Measurements from ENCODE around the gene ZNF316.

DNA sequence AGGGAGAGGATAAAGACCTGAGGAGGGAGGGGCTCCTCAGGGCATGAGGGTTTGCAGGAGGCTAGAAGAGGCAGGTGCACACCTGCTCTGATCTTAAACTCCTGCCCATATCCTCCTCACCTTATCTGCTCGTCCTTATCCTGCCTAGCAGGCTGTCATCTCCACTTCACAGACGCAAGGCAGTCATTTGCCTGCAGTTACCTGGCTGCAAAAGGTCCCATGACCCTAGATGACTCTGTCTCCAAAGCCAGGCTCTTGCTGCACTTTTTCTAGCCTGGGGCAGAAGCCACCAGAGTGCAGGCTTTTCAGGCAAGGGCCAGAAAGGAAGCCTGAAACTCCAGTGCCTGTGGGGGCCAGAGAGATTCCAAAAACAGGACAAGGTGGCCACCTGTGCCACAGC lies 23.4 kb upstream of the ZNF316 start:
- TF ChIP-seq, protein P1, sequence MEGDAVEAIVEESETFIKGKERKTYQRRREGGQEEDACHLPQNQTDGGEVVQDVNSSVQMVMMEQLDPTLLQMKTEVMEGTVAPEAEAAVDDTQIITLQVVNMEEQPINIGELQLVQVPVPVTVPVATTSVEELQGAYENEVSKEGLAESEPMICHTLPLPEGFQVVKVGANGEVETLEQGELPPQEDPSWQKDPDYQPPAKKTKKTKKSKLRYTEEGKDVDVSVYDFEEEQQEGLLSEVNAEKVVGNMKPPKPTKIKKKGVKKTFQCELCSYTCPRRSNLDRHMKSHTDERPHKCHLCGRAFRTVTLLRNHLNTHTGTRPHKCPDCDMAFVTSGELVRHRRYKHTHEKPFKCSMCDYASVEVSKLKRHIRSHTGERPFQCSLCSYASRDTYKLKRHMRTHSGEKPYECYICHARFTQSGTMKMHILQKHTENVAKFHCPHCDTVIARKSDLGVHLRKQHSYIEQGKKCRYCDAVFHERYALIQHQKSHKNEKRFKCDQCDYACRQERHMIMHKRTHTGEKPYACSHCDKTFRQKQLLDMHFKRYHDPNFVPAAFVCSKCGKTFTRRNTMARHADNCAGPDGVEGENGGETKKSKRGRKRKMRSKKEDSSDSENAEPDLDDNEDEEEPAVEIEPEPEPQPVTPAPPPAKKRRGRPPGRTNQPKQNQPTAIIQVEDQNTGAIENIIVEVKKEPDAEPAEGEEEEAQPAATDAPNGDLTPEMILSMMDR (IDR thresholded peaks at IDR 0.05) = no peak
- TF ChIP-seq POLR2A (IDR thresholded peaks at IDR 0.05) = no peak

Data from heart left ventricle (tissue), 13 donors.